Stimulated activated naive CD4-positive, alpha-beta T cell (primary cell): ENCODE data around the gene CBX1.
"Not testable (repeated sequence)": the region's sequence is repeated elsewhere in the genome, so short reads cannot be mapped to it uniquely, and the experiment has no call there.

Source experiments
- DNase-seq, 6 experiments: peaks; one replicate each; lab custom pipeline; 2025; lab: John Stamatoyannopoulos, UW

CBX1 gene

GRCh38 chr17:48051706-48052486 is 49.4 kb downstream of the CBX1 start:
- DNase-seq = no peak

- no peak for DNase-seq
These were observed 50.0 kb downstream of the CBX1 start for GRCh38 chr17:48051283-48051682.

- peak in 3 of 6 experiments; percentile 16 to 51 (median 27) for DNase-seq
These were observed 52.7 kb downstream of the CBX1 start for GRCh38 chr17:48048384-48049126.

- DNase-seq = peak; percentile 95 to 99 (median 97)
These were observed 53.4 kb downstream of the CBX1 start, which contains the start of gene NFE2L1 for GRCh38 chr17:48047741-48048383. TSS of gene NFE2L1 (plus strand) at chr17:48048359. CDS start at chr17:48051119, 2,760 bp downstream.

- DNase-seq = no peak
These were observed 54.1 kb downstream of the CBX1 start for GRCh38 chr17:48047113-48047740.

- no peak for DNase-seq
These were observed 55.0 kb downstream of the CBX1 start for GRCh38 chr17:48046296-48046695.

GRCh38 chr17:48045316-48046001 is 55.8 kb downstream of the CBX1 start:
- no peak for DNase-seq

GRCh38 chr17:48044851-48045250 is 56.4 kb downstream of the CBX1 start:
- no peak for DNase-seq

- DNase-seq = no peak
These were observed 58.1 kb downstream of the CBX1 start for GRCh38 chr17:48043176-48043575.

- no peak for DNase-seq
These were observed 62.6 kb downstream of the CBX1 start for GRCh38 chr17:48038687-48039086.

GRCh38 chr17:48037838-48038323 is 63.4 kb downstream of the CBX1 start:
- peak in 1 of 6 experiments; percentile 13 for DNase-seq

- peak; percentile 42 to 66 (median 50) for DNase-seq
These were observed 64.0 kb downstream of the CBX1 start, which contains the start of gene COPZ2 for GRCh38 chr17:48037036-48037837. TSS of gene COPZ2 (minus strand) at chr17:48037797. CDS start at chr17:48037777, 20 bp downstream.

GRCh38 chr17:48036693-48037035 is 64.6 kb downstream of the CBX1 start:
- no peak for DNase-seq

GRCh38 chr17:48034734-48035133 is 66.5 kb downstream of the CBX1 start:
- DNase-seq = not testable (repeated sequence)

- no peak for DNase-seq
These were observed 69.3 kb downstream of the CBX1 start for GRCh38 chr17:48031966-48032365.

- no peak for DNase-seq
These were observed 70.7 kb downstream of the CBX1 start for GRCh38 chr17:48030531-48030930.

- no peak for DNase-seq
These were observed 72.5 kb downstream of the CBX1 start for GRCh38 chr17:48028736-48029135.

GRCh38 chr17:48027322-48027981 is 73.8 kb downstream of the CBX1 start:
- DNase-seq = no peak

- DNase-seq = peak; percentile 26 to 60 (median 43)
These were observed 74.6 kb downstream of the CBX1 start for GRCh38 chr17:48026502-48027321.
